ENCODE data around the gene CAMTA1.

CAMTA1 gene

DNA sequence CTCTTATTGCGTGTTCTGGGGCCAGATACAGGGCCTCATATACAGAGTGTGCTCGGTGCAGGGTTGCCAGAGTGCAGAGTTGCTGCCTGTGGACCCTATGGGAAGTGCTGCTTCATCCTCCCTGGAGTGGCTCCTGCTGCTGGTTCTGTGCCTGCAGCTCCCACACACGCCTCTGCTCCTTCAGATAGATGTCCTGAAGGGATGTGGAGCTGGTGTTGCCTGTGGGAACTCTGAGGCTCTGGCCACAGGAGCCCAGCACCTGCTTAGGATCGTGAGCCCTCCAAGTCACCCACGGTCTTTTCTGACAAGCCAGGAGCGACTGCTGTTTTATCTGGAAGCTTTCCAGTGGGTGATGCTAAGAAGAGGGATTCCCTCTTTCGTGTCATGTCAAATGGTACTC lies 120.5 kb downstream of the CAMTA1 start:
- Histone ChIP-seq H3K4me3 (ENCODE audit: low read depth in 1 of 2, low read length in 2 of 2) (no peak overlapping the region), H4K20me1 (ENCODE audit: insufficient read depth, low read length) (peaks cover 6% of the 10 kb centered on the region; the same call in 1 of the 2 replicates), H3K4me1 (ENCODE audit: insufficient read depth, low read length) (no peaks in the 10 kb centered on the region), H3K79me2 (ENCODE audit: insufficient read depth, low read length) (no peaks in the 10 kb centered on the region), H3K9me3 (ENCODE audit: insufficient read depth, low read length, severe bottlenecking) (no peaks in the 10 kb centered on the region), H3K4me2 (ENCODE audit: insufficient read depth, low read length) (no peak overlapping the region), H3K27me3 (ENCODE audit: insufficient read depth, low read length, poor library complexity) (no peaks in the 10 kb centered on the region), H2AFZ (ENCODE audit: low read depth, low read length) (no peak overlapping the region), H3K36me3 (ENCODE audit: insufficient read depth, low read length) (no peaks in the 10 kb centered on the region), H3K9ac (ENCODE audit: low read depth, low read length) (no peak overlapping the region), H3K27ac (ENCODE audit: low read length) (no peak overlapping the region)
- ATAC-seq (ENCODE audit: insufficient read depth, low read depth) (no peak), DNase-seq (no peak)
- TF ChIP-seq EZH2 (IDR thresholded peaks at IDR 0.05; ENCODE audit: borderline replicate concordance, low read depth, low read length, severe bottlenecking) (no peak), CTCF (IDR thresholded peaks at IDR 0.05; ENCODE audit: borderline replicate concordance, extremely low read depth, low read length, poor library complexity, severe bottlenecking) (no peak)

- Histone ChIP-seq H3K27me3 (ENCODE audit: insufficient read depth, low read length, poor library complexity) (no peaks in the 10 kb centered on the region), H3K4me1 (ENCODE audit: insufficient read depth, low read length) (no peaks in the 10 kb centered on the region), H3K9ac (ENCODE audit: low read depth, low read length) (no peak overlapping the region), H4K20me1 (ENCODE audit: insufficient read depth, low read length) (peaks cover 6% of the 10 kb centered on the region; the same call in 1 of the 2 replicates), H3K79me2 (ENCODE audit: insufficient read depth, low read length) (no peaks in the 10 kb centered on the region), H2AFZ (ENCODE audit: low read depth, low read length) (no peak overlapping the region), H3K4me3 (ENCODE audit: low read depth in 1 of 2, low read length in 2 of 2) (no peak overlapping the region), H3K9me3 (ENCODE audit: insufficient read depth, low read length, severe bottlenecking) (no peaks in the 10 kb centered on the region), H3K27ac (ENCODE audit: low read length) (no peak overlapping the region), H3K36me3 (ENCODE audit: insufficient read depth, low read length) (no peaks in the 10 kb centered on the region), H3K4me2 (ENCODE audit: insufficient read depth, low read length) (no peak overlapping the region)
- TF ChIP-seq CTCF (IDR thresholded peaks at IDR 0.05; ENCODE audit: borderline replicate concordance, extremely low read depth, low read length, poor library complexity, severe bottlenecking) (no peak), EZH2 (IDR thresholded peaks at IDR 0.05; ENCODE audit: borderline replicate concordance, low read depth, low read length, severe bottlenecking) (no peak)
- no peak for ATAC-seq (ENCODE audit: insufficient read depth, low read depth)
- DNase-seq: peak; percentile 17
Measured at GRCh38 chr1:6906783-6907182, 121.5 kb downstream of the CAMTA1 start.

DNA sequence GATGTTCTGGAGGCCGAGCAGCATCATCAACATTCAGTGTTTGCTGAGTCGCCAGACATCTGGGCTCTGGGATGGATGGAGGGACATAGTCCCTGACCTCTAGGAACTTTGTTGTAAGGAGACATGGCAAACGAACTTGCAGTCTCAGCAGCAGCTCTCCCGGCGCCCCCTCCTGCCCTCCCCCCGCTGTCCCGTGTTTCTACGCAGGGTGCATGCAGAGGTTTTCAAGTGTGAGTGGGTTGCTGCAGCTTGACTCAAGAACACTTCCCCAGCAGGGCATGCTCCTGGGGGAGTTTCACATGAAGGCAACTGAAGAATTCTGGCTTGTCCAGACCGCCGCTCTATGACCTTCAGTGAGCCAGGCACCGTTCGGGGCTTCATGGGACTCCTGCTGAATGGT lies 121.9 kb downstream of the CAMTA1 start:
- H3K4me2 ChIP-seq (ENCODE audit: insufficient read depth, low read length): no peak overlapping the region
- no peaks in the 10 kb centered on the region for H3K79me2 ChIP-seq (ENCODE audit: insufficient read depth, low read length)
- no peaks in the 10 kb centered on the region for H3K4me1 ChIP-seq (ENCODE audit: insufficient read depth, low read length)
- H3K4me3 ChIP-seq (ENCODE audit: low read depth in 1 of 2, low read length in 2 of 2): no peak overlapping the region
- H3K9ac ChIP-seq (ENCODE audit: low read depth, low read length): no peak overlapping the region
- H4K20me1 ChIP-seq (ENCODE audit: insufficient read depth, low read length): peaks cover 6% of the 10 kb centered on the region; the same call in 1 of the 2 replicates
- DNase-seq: no peak
- no peak for ATAC-seq (ENCODE audit: insufficient read depth, low read depth)
- H3K9me3 ChIP-seq (ENCODE audit: insufficient read depth, low read length, severe bottlenecking): no peaks in the 10 kb centered on the region
- no peaks in the 10 kb centered on the region for H3K36me3 ChIP-seq (ENCODE audit: insufficient read depth, low read length)
- no peaks in the 10 kb centered on the region for H3K27me3 ChIP-seq (ENCODE audit: insufficient read depth, low read length, poor library complexity)
- H3K27ac ChIP-seq (ENCODE audit: low read length): no peak overlapping the region
- no peak overlapping the region for H2AFZ ChIP-seq (ENCODE audit: low read depth, low read length)
- no peak for TF ChIP-seq CTCF (IDR thresholded peaks at IDR 0.05; ENCODE audit: borderline replicate concordance, extremely low read depth, low read length, poor library complexity, severe bottlenecking)
- TF ChIP-seq EZH2 (IDR thresholded peaks at IDR 0.05; ENCODE audit: borderline replicate concordance, low read depth, low read length, severe bottlenecking): no peak

All from DND-41 (cell line).